Adrenal gland (tissue), 12 donors: ENCODE data around the gene EEF1AKMT3. TPM values are rescaled to one million over a fixed set of nuclear protein-coding genes. Genes with fewer than 3 reads are reported as not detected.

Experiments used
- DNase-seq, 7 donors: peaks; one replicate each; pipeline ENCODE4 v3.0.0-alpha.2; 2019 to 2020
- H3K27ac ChIP-seq, 5 donors: fragments of 200-600 bp; sonication (generic) in 4 of 5; 1 replicate in 3 of 5; 2 replicates in 2 of 5; pipeline versions ENCODE4 v1.5.1 to v1.8.0; 2016 to 2020; ENCODE audit warnings: mild to moderate bottlenecking in 1 of 5
- H3K27me3 ChIP-seq: fragments of 200-600 bp; 2 replicates; pipeline ENCODE4 v1.8.0; 2021
- H3K36me3 ChIP-seq, 2 donors: fragments of 200-600 bp; replicated peaks in 1 of 2; 1 replicate in 1 of 2; 2 replicates in 1 of 2; pipeline versions ENCODE4 v1.5.1 to v1.8.0; 2018 to 2022
- H3K4me1 ChIP-seq, 2 donors: fragments of 200-600 bp; replicated peaks in 1 of 2; 1 replicate in 1 of 2; 2 replicates in 1 of 2; pipeline versions ENCODE4 v1.5.1 to v1.8.0; 2018 to 2021
- H3K4me3 ChIP-seq, 4 donors: fragments of 200-600 bp; sonication (generic) in 3 of 4; one replicate each; pipeline ENCODE4 v1.5.1; 2016 to 2018
- H3K9me3 ChIP-seq, 3 donors: fragments of 200-600 bp; sonication (generic) in 1 of 3; replicated peaks in 1 of 3; 1 replicate in 2 of 3; 2 replicates in 1 of 3; pipeline versions ENCODE4 v1.5.1 to v1.8.0; 2016 to 2021
- POLR2A ChIP-seq, 2 donors: fragments of 450-650 bp; IDR thresholded peaks; one replicate each; pipeline ENCODE4 v1.6.1; 2017; ENCODE audit warnings: antibody characterized with exemption in 2 of 2, mild to moderate bottlenecking in 2 of 2, moderate library complexity in 1 of 2
- WGBS, 4 donors: extraction: QIAGEN DNeasy Blood & Tissue Kit in 2 of 4; methylation state at CpG; one replicate each; pipeline versions ENCODE4 v1.1.5 to v1.1.7; 2013 to 2017; 5-methylcytosine and 5-hydroxymethylcytosine counted together
- intact Hi-C, 2 donors: fragments of 100-400 bp; cut with DNase I; formaldehyde crosslinking; loops; one replicate each; pipeline versions ENCODE4 v1.14.1 to v1.15.0; 2022 to 2023
- polyA plus RNA-seq, 3 donors: library from polyadenylated mRNA; stranded (reverse); fragments of 200-250 nt in 2 of 3; fragments of 350-450 nt in 1 of 3; fragmentation: Illumina TruSeq in 1 of 3; extraction: RNeasy Lipid Tissue Mini Kit (QIAGEN cat#74804) in 1 of 3; gene quantifications; one replicate each; pipeline ENCODE4 v1.2.3, GENCODE V29; 2013 to 2014
- total RNA-seq, 9 donors: library from RNA; depleted of rRNA in 4 of 9; stranded (reverse); fragments of >200 nt in 4 of 9; fragments of 120-200 nt in 1 of 9; fragmentation: NEBNext Ultra II Directional in 1 of 9; extraction: Animal tissue kit (Norgen Biotek cat#: 25700) in 1 of 9; gene quantifications; one replicate each; pipeline versions ENCODE4 v1.1.0 to v1.2.4, GENCODE V29; 2013 to 2023
- TF ChIP-seq, protein P1 (sequence below), 6 experiments: fragments of 450-650 bp in 4 of 6; fragments of 200-600 bp in 2 of 6; sonication (generic) in 1 of 6; IDR thresholded peaks; 1 replicate in 5 of 6; 2 replicates in 1 of 6; pipeline versions ENCODE4 v1.5.1 to v1.8.0; 2016 to 2021; ENCODE audit warnings: antibody characterized with exemption in 6 of 6, mild to moderate bottlenecking in 2 of 6, moderate library complexity in 1 of 6
- donor health status: healthy with polysubstance abuse.
- donor health status: Bipolar disorder and iron deficiency.
- donor health status: DM: yes; HTN: yes; CAD: no.
- donor health status: DM: no; HTN: no; CAD: no.
- donor health status: DM: no; HTN: no; CAD: no.
- donor health status: DM: yes; HTN: yes; CAD: no.

The EEF1AKMT3 gene
- total and polyA plus RNA-seq, 12 donors: 2.4 to 35.9 (median 8.8) TPM

DNA sequence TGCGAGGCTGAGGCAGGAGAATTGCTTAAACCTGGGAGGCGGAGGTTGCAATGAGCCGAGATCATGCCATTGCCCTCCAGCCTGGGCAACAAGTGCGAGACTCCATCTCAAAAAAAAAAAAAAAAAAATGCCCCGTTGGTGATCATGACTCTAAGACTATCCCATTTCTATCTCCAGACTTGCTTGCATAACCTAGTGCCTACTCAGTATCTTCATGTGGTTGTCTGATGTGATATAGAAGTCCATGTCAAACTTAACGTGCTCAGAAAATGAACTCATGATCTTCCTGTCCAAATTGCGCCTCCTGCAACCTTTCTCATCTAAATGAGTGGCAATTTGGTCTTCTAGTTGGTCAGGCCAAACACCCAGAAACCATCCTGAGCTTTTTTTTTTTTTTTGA is 5.5 kb downstream of the EEF1AKMT3 start:
- WGBS, 4 donors: 89 to 93% (median 92%) methylated on average over 7 of the region's 7 CpGs
- Histone ChIP-seq H3K27ac (no peak overlapping the region), H3K27me3 (no peaks in the 10 kb centered on the region), H3K4me3 (no peak overlapping the region), H3K9me3 (no peaks in the 10 kb centered on the region), H3K36me3 (peaks cover 0 to 5% of the 10 kb centered on the region in 2 donors), H3K4me1 (peaks cover 6 to 8% of the 10 kb centered on the region in 2 donors)
- TF ChIP-seq, protein P1, sequence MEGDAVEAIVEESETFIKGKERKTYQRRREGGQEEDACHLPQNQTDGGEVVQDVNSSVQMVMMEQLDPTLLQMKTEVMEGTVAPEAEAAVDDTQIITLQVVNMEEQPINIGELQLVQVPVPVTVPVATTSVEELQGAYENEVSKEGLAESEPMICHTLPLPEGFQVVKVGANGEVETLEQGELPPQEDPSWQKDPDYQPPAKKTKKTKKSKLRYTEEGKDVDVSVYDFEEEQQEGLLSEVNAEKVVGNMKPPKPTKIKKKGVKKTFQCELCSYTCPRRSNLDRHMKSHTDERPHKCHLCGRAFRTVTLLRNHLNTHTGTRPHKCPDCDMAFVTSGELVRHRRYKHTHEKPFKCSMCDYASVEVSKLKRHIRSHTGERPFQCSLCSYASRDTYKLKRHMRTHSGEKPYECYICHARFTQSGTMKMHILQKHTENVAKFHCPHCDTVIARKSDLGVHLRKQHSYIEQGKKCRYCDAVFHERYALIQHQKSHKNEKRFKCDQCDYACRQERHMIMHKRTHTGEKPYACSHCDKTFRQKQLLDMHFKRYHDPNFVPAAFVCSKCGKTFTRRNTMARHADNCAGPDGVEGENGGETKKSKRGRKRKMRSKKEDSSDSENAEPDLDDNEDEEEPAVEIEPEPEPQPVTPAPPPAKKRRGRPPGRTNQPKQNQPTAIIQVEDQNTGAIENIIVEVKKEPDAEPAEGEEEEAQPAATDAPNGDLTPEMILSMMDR (IDR thresholded peaks at IDR 0.05): no peak
- TF ChIP-seq POLR2A (IDR thresholded peaks at IDR 0.05): no peak
- intact Hi-C loops: no loop called here
- no peak for DNase-seq

DNA sequence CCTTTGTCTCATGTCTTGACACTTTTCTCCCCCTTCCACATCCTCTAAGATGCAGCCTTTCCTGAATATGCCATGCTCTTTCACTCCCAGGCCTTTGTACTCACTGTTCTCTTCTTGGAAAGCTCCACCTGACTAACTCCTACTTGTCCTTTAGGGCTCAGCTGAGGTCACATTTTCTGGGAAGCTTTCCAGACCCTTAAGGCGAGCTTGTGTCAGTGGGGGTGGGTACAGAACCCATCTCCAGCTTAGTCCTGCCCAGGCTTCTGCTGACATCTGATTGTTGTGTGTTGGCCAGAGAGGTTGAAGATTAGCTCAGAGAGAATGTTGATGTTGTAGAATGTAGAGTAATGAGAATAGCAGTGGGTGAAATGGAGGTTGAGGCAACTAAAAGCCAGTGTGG is 7.3 kb downstream of the EEF1AKMT3 start:
- no peaks in the 10 kb centered on the region for H3K27me3 ChIP-seq
- intact Hi-C loops: no loop called here

DNA sequence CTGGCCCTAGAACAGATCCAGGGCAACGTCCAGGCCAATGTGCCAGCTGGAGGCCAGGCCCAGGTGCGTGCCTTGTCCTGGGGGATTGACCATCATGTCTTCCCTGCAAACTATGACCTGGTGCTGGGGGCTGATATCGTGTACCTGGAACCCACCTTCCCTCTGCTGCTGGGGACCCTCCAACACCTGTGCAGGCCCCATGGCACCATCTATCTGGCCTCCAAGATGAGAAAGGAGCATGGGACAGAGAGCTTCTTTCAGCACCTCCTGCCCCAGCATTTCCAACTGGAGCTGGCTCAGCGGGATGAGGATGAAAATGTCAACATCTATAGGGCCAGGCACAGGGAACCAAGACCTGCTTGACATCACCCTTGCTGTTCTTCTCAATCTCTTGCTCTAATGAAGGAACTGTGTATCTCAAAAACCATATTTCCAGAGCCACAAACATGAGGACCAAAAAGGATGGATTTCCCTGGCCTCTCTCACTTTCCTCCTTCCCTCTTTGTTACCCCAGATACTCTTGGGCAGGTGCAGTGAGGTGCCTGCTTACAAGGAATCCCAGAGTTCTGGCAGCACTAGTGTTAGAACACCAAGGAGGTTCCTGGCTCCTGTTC is 8.0 kb downstream of the EEF1AKMT3 start:
- DNase-seq: no peak
- Histone ChIP-seq H3K9me3 (no peaks in the 10 kb centered on the region), H3K27me3 (no peaks in the 10 kb centered on the region), H3K36me3 (peaks cover 0 to 9% of the 10 kb centered on the region in 2 donors), H3K4me1 (peaks cover 7 to 15% of the 10 kb centered on the region in 2 donors), H3K4me3 (no peak overlapping the region), H3K27ac (no peak overlapping the region)
- 93 to 100% (median 97%) methylated on average over 1 to 4 of the region's 4 CpGs for WGBS, 4 donors
- TF ChIP-seq, protein P1 (IDR thresholded peaks at IDR 0.05): no peak
- TF ChIP-seq POLR2A (IDR thresholded peaks at IDR 0.05): no peak
- intact Hi-C loops: no loop called here

More for the DNA sequence above, 7.3 kb downstream of the EEF1AKMT3 start:
- no peak overlapping the region for H3K27ac ChIP-seq
- DNase-seq: peak in 1 of 7 donors; percentile 28
- WGBS, 4 donors: 24 to 67% (median 46%) methylated on average over 1 of the region's 1 CpG
- H3K36me3 ChIP-seq: peaks cover 0 to 5% of the 10 kb centered on the region in 2 donors
- no peaks in the 10 kb centered on the region for H3K9me3 ChIP-seq
- H3K4me1 ChIP-seq: peaks cover 7 to 15% of the 10 kb centered on the region in 2 donors
- no peak for TF ChIP-seq POLR2A (IDR thresholded peaks at IDR 0.05)
- TF ChIP-seq, protein P1 (IDR thresholded peaks at IDR 0.05): no peak
- H3K4me3 ChIP-seq: no peak overlapping the region

DNA sequence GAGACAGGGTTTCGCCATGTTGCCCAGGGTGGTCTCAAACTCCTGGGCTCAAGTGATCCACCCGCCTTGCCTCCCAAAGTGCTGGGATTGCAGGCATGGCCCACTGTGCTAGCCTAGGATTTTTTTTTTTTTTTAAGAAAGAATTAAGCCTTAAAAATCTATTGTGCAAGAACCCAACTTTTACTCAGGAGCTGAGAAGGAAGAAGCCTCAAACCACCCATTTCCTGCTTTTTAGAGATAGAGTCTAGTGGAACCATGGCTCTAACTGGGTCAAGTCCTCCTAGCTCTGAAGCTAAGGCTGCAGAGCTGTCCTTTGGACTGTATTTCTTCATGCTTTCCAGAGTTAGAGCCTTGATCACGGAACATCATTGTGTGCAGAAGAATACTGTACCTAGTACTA is 8.8 kb downstream of the EEF1AKMT3 start:
- Histone ChIP-seq H3K4me3 (no peak overlapping the region), H3K27me3 (no peaks in the 10 kb centered on the region), H3K9me3 (no peaks in the 10 kb centered on the region), H3K4me1 (peaks cover 7 to 15% of the 10 kb centered on the region in 2 donors), H3K27ac (no peak overlapping the region), H3K36me3 (peaks cover 0 to 17% of the 10 kb centered on the region in 2 donors)
- WGBS, 4 donors: 89 to 96% (median 91%) methylated on average over 3 of the region's 3 CpGs
- TF ChIP-seq POLR2A (IDR thresholded peaks at IDR 0.05): no peak
- TF ChIP-seq, protein P1 (IDR thresholded peaks at IDR 0.05): no peak
- intact Hi-C loops: no loop called here
- no peak for DNase-seq
